ENCODE data around the gene LTO1. TPM values are rescaled to one million over a fixed set of nuclear protein-coding genes. Genes with fewer than 3 reads are reported as not detected.
"Not testable (repeated sequence)": the region's sequence is repeated elsewhere in the genome, so short reads cannot be mapped to it uniquely, and the experiment has no call there.

Gene LTO1
- total RNA-seq, 1 experiment from 2014 or later = 12.9 TPM

GRCh38 chr11:69637941-69638871, 36.9 kb downstream of the LTO1 start:
- DNase-seq (ENCODE audit: extremely low read depth, low read depth) = no peak

GRCh38 chr11:69637198-69637940, 37.8 kb downstream of the LTO1 start:
- DNase-seq (ENCODE audit: extremely low read depth, low read depth) = no peak

GRCh38 chr11:69636512-69637197, 38.5 kb downstream of the LTO1 start:
- no peak for DNase-seq (ENCODE audit: extremely low read depth, low read depth)

GRCh38 chr11:69635804-69636511, 39.2 kb downstream of the LTO1 start:
- DNase-seq (ENCODE audit: extremely low read depth, low read depth) = no peak

GRCh38 chr11:69635195-69635594, 40.0 kb downstream of the LTO1 start:
- DNase-seq (ENCODE audit: extremely low read depth, low read depth) = no peak

GRCh38 chr11:69634590-69634989, 40.6 kb downstream of the LTO1 start:
- DNase-seq (ENCODE audit: extremely low read depth, low read depth) = no peak

- no peak for DNase-seq (ENCODE audit: extremely low read depth, low read depth)
Measured at GRCh38 chr11:69634069-69634468, 41.1 kb downstream of the LTO1 start.

- no peak for DNase-seq (ENCODE audit: extremely low read depth, low read depth)
Measured at GRCh38 chr11:69632900-69633299, 42.3 kb downstream of the LTO1 start.

- no peak for DNase-seq (ENCODE audit: extremely low read depth, low read depth)
Measured at GRCh38 chr11:69630424-69630823, 44.7 kb downstream of the LTO1 start.

- DNase-seq (ENCODE audit: extremely low read depth, low read depth) = no peak
Measured at GRCh38 chr11:69630017-69630416, 45.1 kb downstream of the LTO1 start.

GRCh38 chr11:69627551-69627950, 47.6 kb downstream of the LTO1 start:
- DNase-seq (ENCODE audit: extremely low read depth, low read depth) = no peak

- DNase-seq (ENCODE audit: extremely low read depth, low read depth) = no peak
Measured at GRCh38 chr11:69625476-69625875, 49.7 kb downstream of the LTO1 start.

GRCh38 chr11:69624293-69624692, 50.9 kb downstream of the LTO1 start:
- DNase-seq (ENCODE audit: extremely low read depth, low read depth) = no peak

- DNase-seq (ENCODE audit: extremely low read depth, low read depth) = not testable (repeated sequence)
Measured at GRCh38 chr11:69622097-69622681, 53.0 kb downstream of the LTO1 start.

GRCh38 chr11:69620683-69621290, 54.4 kb downstream of the LTO1 start:
- no peak for DNase-seq (ENCODE audit: extremely low read depth, low read depth)

GRCh38 chr11:69618237-69618636, 56.9 kb downstream of the LTO1 start:
- DNase-seq (ENCODE audit: extremely low read depth, low read depth) = no peak

- DNase-seq (ENCODE audit: extremely low read depth, low read depth) = no peak
Measured at GRCh38 chr11:69617682-69618081, 57.5 kb downstream of the LTO1 start.

GRCh38 chr11:69617220-69617619, 57.9 kb downstream of the LTO1 start:
- no peak for DNase-seq (ENCODE audit: extremely low read depth, low read depth)
